ENCODE measurements around the gene BABAM2. TPM values are rescaled to one million over a fixed set of nuclear protein-coding genes. Genes with fewer than 3 reads are reported as not detected.

Gene BABAM2
- total and polyA plus RNA-seq, 2 experiments from 2014 or later, result 35.2 to 46.1 TPM

DNA sequence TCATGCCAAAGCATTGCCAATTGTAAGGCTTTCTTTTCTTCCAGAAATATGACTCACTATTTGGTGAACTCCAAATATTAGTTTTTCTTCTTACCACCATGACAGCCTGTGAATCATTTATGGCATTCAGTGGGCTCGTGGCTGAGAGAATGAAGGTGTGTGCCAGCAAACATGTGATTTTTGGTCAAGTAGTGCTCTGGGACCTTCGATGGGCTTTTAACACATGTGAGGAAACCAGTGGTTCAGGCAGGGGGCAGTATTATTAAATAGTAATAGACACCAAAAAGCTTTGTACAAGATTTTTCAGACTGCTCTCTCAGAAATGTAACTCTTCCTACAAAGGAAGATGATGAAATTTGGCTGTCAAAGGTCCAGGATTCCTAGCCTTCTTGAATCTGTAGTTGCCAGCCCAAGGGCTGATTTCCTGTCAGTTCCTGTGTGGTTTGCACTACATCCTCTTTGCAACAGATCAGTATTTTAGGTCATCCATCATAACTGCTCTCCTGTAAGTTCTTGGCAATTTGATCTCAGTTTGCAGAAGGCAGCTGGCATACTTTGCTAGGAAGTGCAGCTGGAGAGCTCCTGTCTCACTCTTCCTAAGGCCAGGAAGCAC lies 64.3 kb downstream of the BABAM2 start:
- Histone ChIP-seq H3K79me2 (ENCODE audit: insufficient read depth) (peaks cover 33% of the 10 kb centered on the region), H3K27ac (peak overlapping the region; percentile 74), H3K27me3 (replicated peaks; ENCODE audit: insufficient read depth) (no peaks in the 10 kb centered on the region), H3K9ac (peak overlapping the region; percentile 23), H3K4me3 (peak overlapping the region; percentile 18), H2AFZ (no peak overlapping the region), H3K4me2 (ENCODE audit: unreplicated experiment) (peak overlapping the region; percentile 66), H3K36me3 (ENCODE audit: low read depth) (no peaks in the 10 kb centered on the region), H3K9me2 (ENCODE audit: insufficient read depth) (no peaks in the 10 kb centered on the region; the same call in 1 of the 2 replicates), H3K9me3 (ENCODE audit: low read depth) (no peaks in the 10 kb centered on the region), H4K20me1 (ENCODE audit: insufficient read depth) (no peaks in the 10 kb centered on the region), H3K4me1 (ENCODE audit: insufficient read depth) (peaks cover 65% of the 10 kb centered on the region), H3F3A (ENCODE audit: insufficient read depth) (peaks cover 60% of the 10 kb centered on the region)
- DNase-seq, result peak; percentile 95
- 0 to 2% methylated on average over 2 of the region's 2 CpGs for WGBS, 2 experiments (ENCODE audit: low coverage in 1 of 2, low lambda C conversion rate in 2 of 2, missing lambda C conversion rate in 2 of 2)
- in situ Hi-C loops (cut with MboI), result no loop called here
- TF ChIP-seq EZH2phosphoT487 (IDR thresholded peaks at IDR 0.05; ENCODE audit: insufficient read depth, low read depth) (no peak), EZH2 (IDR thresholded peaks at IDR 0.05; ENCODE audit: insufficient read depth, poor library complexity, severe bottlenecking) (no peak)

DNA sequence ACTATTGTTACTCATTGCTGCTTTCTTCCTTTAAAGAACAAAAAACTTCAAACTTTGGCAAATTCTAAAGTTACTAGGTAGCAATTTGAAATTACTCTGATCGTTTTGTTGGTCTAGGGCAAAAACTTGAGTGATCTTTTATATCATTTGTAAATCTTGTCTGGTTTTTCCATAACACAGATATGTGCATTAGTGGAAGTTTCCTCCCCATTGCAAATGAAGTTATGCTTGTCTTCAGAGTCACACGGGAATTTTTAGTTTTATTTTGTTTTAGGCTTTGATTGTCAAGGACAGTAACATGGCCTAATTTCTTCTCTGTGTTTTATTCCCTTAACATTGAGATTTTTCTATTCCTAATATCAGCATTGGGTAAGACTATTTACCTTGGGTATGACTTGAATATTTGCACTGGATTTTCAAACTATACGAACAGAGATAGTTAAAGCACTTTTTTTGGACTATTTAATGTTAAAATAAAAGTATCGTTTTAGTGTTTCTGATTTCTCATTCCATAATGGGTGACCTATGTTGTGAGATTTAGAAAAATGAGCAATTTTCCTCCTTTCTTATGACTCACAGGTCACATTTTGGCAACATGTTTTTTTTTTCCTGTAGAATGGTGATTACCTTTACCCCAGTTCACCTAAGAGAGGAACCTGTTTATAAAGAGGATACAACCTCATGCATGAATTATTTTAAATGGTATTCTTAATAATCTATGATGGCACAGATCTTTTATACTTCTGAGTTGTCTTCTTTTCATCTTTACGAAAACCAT lies 65.0 kb downstream of the BABAM2 start:
- DNase-seq, result peak; percentile 43
- WGBS, 2 experiments (ENCODE audit: low coverage in 1 of 2, low lambda C conversion rate in 2 of 2, missing lambda C conversion rate in 2 of 2), result 24% methylated on average over 5 of the region's 5 CpGs
- no peaks in the 10 kb centered on the region for H3K9me3 ChIP-seq (ENCODE audit: low read depth)
- H3K27me3 ChIP-seq (replicated peaks; ENCODE audit: insufficient read depth), result no peaks in the 10 kb centered on the region
- peaks cover 69% of the 10 kb centered on the region for H3K4me1 ChIP-seq (ENCODE audit: insufficient read depth)
- in situ Hi-C loops (cut with MboI), result no loop called here
- H3K36me3 ChIP-seq (ENCODE audit: low read depth), result no peaks in the 10 kb centered on the region
- H2AFZ ChIP-seq, result no peak overlapping the region
- H3K9me2 ChIP-seq (ENCODE audit: insufficient read depth), result no peaks in the 10 kb centered on the region; the same call in 1 of the 2 replicates
- no peaks in the 10 kb centered on the region for H4K20me1 ChIP-seq (ENCODE audit: insufficient read depth)
- TF ChIP-seq EZH2phosphoT487 (IDR thresholded peaks at IDR 0.05; ENCODE audit: insufficient read depth, low read depth) (no peak), EZH2 (IDR thresholded peaks at IDR 0.05; ENCODE audit: insufficient read depth, poor library complexity, severe bottlenecking) (no peak)
- H3F3A ChIP-seq (ENCODE audit: insufficient read depth), result peaks cover 65% of the 10 kb centered on the region
- H3K9ac ChIP-seq, result peak overlapping the region; percentile 23
- peak overlapping the region; percentile 66 for H3K4me2 ChIP-seq (ENCODE audit: unreplicated experiment)
- H3K27ac ChIP-seq, result peak overlapping the region; percentile 74
- peaks cover 33% of the 10 kb centered on the region for H3K79me2 ChIP-seq (ENCODE audit: insufficient read depth)
- peak overlapping the region; percentile 18 for H3K4me3 ChIP-seq

DNA sequence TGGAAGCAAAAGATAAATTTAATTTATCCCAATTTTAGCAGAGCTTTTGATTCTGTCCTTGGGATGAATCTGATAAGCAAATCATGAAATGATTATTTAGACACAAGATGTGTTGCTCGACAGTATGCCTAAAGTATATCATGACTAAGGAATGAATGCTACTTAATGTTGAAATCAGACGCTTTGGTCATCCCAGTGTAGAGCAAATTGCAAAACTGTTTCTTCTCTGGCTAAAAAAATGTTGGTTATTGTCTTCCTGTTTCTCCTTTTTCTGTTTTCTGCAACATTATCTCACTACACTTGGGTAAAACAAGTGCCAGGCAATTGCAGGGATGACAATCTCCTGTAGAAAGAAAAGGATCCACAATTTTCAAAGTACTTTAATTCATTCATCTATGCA lies 66.4 kb downstream of the BABAM2 start:
- DNase-seq, result peak; percentile 91
- TF ChIP-seq EZH2phosphoT487 (IDR thresholded peaks at IDR 0.05; ENCODE audit: insufficient read depth, low read depth) (no peak), EZH2 (IDR thresholded peaks at IDR 0.05; ENCODE audit: insufficient read depth, poor library complexity, severe bottlenecking) (no peak)
- H3K9me3 ChIP-seq (ENCODE audit: low read depth), result no peaks in the 10 kb centered on the region
- H3K4me2 ChIP-seq (ENCODE audit: unreplicated experiment), result peak overlapping the region; percentile 66
- in situ Hi-C loops (cut with MboI), result no loop called here
- no peaks in the 10 kb centered on the region for H3K36me3 ChIP-seq (ENCODE audit: low read depth)
- no peaks in the 10 kb centered on the region for H3K9me2 ChIP-seq (ENCODE audit: insufficient read depth)
- H3K9ac ChIP-seq, result 0 out of 2 replicates have a peak overlapping the region, but pooled peaks have one; percentile 1
- peaks cover 81% of the 10 kb centered on the region for H3K4me1 ChIP-seq (ENCODE audit: insufficient read depth)
- 0% methylated on average over 2 of the region's 2 CpGs for WGBS, 2 experiments (ENCODE audit: low coverage in 1 of 2, low lambda C conversion rate in 2 of 2, missing lambda C conversion rate in 2 of 2)
- no peak overlapping the region for H2AFZ ChIP-seq
- peak overlapping the region; percentile 16; the same call in 1 of the 2 replicates for H3K4me3 ChIP-seq
- H3K27ac ChIP-seq, result peak overlapping the region; percentile 74
- no peaks in the 10 kb centered on the region for H4K20me1 ChIP-seq (ENCODE audit: insufficient read depth)
- H3F3A ChIP-seq (ENCODE audit: insufficient read depth), result peaks cover 78% of the 10 kb centered on the region
- no peaks in the 10 kb centered on the region for H3K27me3 ChIP-seq (replicated peaks; ENCODE audit: insufficient read depth)
- H3K79me2 ChIP-seq (ENCODE audit: insufficient read depth), result peaks cover 26% of the 10 kb centered on the region

DNA sequence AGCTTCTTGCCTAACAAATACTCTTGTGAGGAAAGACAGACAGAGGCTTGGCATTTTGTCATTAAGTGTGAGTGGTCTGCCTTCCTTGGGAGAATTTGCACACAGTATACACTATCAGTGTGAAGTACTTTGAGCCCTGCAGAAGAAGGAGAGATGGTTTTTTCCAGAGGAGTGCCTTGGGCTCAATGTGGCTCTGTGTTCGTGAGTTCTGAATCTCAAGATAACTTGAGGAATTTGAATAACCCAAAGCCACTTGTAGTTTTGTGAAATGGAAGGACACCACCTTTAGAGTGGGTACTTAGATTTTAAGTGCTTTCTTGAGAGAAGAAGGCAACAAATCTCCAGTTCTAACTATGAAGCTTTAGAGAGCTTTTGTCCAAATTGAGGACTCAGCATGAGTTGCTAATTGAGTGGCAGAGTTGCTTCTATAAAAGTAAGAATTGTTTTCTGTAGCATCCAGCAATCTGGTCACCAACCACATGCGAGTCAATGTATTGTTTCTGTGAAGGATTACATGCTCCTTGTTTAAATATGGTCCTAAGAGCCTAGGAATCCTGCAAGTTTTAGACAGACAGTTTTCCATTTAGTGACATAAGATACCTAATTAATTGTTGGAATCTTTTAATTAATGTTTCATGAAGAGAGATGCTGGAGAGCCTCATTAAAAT lies 68.3 kb downstream of the BABAM2 start:
- no peaks in the 10 kb centered on the region for H3K36me3 ChIP-seq (ENCODE audit: low read depth)
- no peaks in the 10 kb centered on the region for H4K20me1 ChIP-seq (ENCODE audit: insufficient read depth)
- H3K9me2 ChIP-seq (ENCODE audit: insufficient read depth), result no peaks in the 10 kb centered on the region
- H3K9me3 ChIP-seq (ENCODE audit: low read depth), result no peaks in the 10 kb centered on the region
- H3K9ac ChIP-seq, result peak overlapping the region; percentile 80; the same call in 1 of the 2 replicates
- peak; percentile 44 for DNase-seq
- in situ Hi-C loops (cut with MboI), result no loop called here
- peaks cover 82% of the 10 kb centered on the region for H3F3A ChIP-seq (ENCODE audit: insufficient read depth)
- no peaks in the 10 kb centered on the region for H3K27me3 ChIP-seq (replicated peaks; ENCODE audit: insufficient read depth)
- no peak overlapping the region for H2AFZ ChIP-seq
- H3K79me2 ChIP-seq (ENCODE audit: insufficient read depth), result peaks cover 28% of the 10 kb centered on the region
- peak overlapping the region; percentile 94 for H3K27ac ChIP-seq
- TF ChIP-seq EZH2 (IDR thresholded peaks at IDR 0.05; ENCODE audit: insufficient read depth, poor library complexity, severe bottlenecking) (no peak), EZH2phosphoT487 (IDR thresholded peaks at IDR 0.05; ENCODE audit: insufficient read depth, low read depth) (no peak)
- WGBS, 2 experiments (ENCODE audit: low coverage in 1 of 2, low lambda C conversion rate in 2 of 2, missing lambda C conversion rate in 2 of 2), result 83 to 88% methylated on average over 2 of the region's 2 CpGs
- H3K4me3 ChIP-seq, result no peak overlapping the region
- peak overlapping the region; percentile 94 for H3K4me2 ChIP-seq (ENCODE audit: unreplicated experiment)
- peaks cover 75% of the 10 kb centered on the region for H3K4me1 ChIP-seq (ENCODE audit: insufficient read depth)
